ENCODE data around the gene DDX60.

DNA sequence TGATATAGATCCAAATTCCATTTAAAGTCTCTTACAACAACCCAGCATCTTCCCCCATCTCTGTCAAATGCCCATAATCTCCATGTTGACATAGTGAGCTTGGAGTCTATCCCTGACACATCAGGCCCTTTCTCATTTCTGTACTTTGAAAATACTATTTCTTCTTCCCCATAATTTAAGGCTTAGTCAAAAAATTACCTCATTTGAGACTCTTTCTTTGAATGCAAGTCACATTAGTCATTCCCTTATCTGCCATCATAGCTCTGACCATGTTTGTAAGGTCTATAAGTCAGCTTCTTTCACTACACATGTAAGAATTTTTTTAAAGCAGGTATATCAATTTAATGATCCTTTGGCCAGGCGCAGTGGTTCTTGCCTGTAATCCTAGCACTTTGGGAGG is 99.9 kb downstream of the DDX60 start:
- TF ChIP-seq CTCF (IDR thresholded peaks at IDR 0.05), result no peak
- no peak for TF ChIP-seq POLR2A (IDR thresholded peaks at IDR 0.05)
